Measurements from ENCODE around the gene TAF15. TPM values are rescaled to one million over a fixed set of nuclear protein-coding genes. Genes with fewer than 3 reads are reported as not detected.

The TAF15 gene
- polyA plus RNA-seq, 4 donors, result 188 to 242 (median 234) TPM

GRCh38 chr17:35867574-35867973 is 58.3 kb downstream of the TAF15 start:
- DNase-seq (ENCODE audit: low read depth in 4 of 4, low spot score in 3 of 4), result no peak

GRCh38 chr17:35868737-35869136 is 59.5 kb downstream of the TAF15 start, which contains the start of gene HEATR9:
Gene HEATR9, minus strand, starts transcription at chr17:35868891. Its CDS starts 149 bp downstream, at chr17:35868742.
- DNase-seq (ENCODE audit: low read depth in 4 of 4, low spot score in 3 of 4), result no peak

- DNase-seq (ENCODE audit: low read depth in 4 of 4, low spot score in 3 of 4), result no peak
These were observed 61.9 kb downstream of the TAF15 start for GRCh38 chr17:35870906-35871819.

GRCh38 chr17:35872196-35872980 is 63.1 kb downstream of the TAF15 start:
- no peak for DNase-seq (ENCODE audit: low read depth in 4 of 4, low spot score in 3 of 4)

DNA sequence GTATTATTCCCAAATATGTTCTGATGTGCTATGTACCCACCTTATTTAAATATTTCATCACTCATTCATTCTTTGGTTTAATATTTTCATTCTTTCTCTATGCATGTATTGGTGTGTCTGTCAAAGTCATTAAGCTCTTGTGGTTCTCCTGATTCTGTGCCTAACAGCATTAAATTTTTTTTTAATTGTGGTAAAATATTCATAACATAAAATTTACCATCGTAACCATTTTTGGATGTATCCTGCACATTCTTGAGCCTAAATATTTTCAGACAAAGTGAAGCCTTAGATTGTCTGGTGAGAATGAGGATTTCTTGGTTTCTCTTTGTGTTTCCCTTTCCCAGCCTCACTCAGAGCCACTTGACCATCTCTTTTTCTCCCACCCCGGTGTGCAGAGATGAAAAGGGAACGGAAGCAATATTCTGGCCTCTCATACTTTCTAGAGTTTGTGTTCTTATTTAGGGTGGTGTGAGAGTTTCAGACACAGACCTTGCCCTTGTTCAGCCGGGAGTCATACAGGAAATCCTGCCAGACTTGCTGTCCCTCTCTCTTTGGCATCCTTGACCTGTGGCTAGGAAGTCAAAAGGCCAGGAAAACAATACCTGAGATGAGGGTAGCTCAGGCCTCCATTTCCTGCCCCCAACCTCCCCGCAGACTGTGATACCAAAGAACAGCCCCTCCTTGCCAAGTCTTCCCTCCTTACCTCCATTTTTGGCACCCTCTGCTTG is 66.0 kb downstream of the TAF15 start:
- DNase-seq (ENCODE audit: low read depth in 4 of 4, low spot score in 3 of 4), result no peak

DNA sequence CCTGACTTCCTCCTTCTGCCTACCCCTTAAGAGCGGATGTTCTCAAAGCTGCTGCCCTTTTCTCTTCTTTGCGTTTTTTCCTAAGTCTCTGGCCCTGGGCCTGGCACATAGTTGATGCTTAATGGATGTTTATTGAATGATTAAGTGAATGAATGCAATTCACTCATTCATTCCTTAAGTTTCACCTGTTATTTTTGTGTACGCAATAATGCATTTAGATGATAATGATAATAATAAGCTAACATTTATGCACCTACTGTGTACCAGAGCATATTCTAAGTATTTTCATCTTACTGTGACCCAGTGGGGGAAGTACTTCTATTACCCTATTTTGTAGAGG is 66.5 kb downstream of the TAF15 start:
- no peak for DNase-seq (ENCODE audit: low read depth in 4 of 4, low spot score in 3 of 4)

DNA sequence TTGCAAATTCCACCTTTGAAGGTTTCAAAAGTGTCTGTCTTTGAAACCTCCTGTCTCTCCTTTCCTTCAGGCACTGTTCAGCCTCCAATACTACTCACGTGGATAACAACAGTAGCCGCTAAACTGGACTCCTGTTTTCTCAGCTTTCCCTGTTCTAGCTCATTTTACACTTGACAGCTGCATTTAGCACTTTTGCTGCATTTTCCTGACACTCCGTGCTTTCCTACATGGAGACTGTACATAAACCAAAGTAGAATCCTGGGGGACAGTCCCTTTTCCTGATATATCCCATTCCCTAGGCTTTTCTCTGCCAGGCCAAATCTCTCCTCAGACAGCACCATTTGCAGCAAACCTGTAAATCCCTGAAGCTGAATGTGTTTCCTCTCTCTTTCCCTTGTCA is 67.2 kb downstream of the TAF15 start:
- no peak for DNase-seq (ENCODE audit: low read depth in 4 of 4, low spot score in 3 of 4)

- no peak for DNase-seq (ENCODE audit: low read depth in 4 of 4, low spot score in 3 of 4)
These were observed 68.2 kb downstream of the TAF15 start for GRCh38 chr17:35877345-35878029.

DNA sequence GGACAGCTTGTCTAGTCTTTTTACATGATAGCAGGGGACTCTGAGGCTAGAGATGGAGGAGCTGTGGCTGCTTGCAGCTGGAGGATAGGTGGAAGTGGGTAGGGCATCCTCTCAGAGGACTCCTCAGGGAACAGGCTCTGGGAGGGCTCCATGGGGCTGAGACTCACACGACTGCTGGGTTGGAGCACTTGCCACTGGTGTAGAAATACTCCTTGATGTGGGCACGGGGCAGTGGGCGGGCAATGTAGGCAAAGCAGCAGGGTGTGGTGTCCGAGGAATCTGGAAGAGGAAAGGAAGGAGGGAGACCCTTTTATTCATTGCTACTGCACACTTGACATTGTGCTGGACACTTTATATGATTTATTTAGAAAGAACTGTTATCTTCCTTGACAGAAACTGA is 69.1 kb downstream of the TAF15 start:
- DNase-seq (ENCODE audit: low read depth in 4 of 4, low spot score in 3 of 4), result no peak

GRCh38 chr17:35879773-35880654 is 70.7 kb downstream of the TAF15 start, which contains the start of gene CCL5:
Gene CCL5, minus strand, starts transcription at chr17:35880360.
- DNase-seq (ENCODE audit: low read depth in 4 of 4, low spot score in 3 of 4), result no peak

DNA sequence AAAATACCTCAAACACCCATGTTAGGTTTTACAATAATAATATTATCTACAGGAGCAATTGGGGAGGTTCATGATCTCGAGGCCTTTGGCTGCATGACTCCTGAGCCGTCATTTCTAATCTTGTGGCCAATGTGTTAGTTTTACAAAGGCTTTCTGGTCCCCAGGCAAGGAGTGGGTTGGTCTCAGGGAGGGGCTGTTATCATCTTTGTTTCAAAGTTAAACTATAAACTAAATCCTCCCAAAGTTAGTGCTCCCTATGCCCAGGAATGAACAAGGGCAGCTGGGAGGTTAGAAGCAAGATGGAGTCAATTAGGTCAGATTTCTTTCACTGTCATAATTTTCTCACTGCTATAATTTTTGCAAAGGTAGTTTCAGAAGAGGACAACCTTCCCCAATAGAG is 80.0 kb downstream of the TAF15 start:
- no peak for DNase-seq (ENCODE audit: low read depth in 4 of 4, low spot score in 3 of 4)

DNA sequence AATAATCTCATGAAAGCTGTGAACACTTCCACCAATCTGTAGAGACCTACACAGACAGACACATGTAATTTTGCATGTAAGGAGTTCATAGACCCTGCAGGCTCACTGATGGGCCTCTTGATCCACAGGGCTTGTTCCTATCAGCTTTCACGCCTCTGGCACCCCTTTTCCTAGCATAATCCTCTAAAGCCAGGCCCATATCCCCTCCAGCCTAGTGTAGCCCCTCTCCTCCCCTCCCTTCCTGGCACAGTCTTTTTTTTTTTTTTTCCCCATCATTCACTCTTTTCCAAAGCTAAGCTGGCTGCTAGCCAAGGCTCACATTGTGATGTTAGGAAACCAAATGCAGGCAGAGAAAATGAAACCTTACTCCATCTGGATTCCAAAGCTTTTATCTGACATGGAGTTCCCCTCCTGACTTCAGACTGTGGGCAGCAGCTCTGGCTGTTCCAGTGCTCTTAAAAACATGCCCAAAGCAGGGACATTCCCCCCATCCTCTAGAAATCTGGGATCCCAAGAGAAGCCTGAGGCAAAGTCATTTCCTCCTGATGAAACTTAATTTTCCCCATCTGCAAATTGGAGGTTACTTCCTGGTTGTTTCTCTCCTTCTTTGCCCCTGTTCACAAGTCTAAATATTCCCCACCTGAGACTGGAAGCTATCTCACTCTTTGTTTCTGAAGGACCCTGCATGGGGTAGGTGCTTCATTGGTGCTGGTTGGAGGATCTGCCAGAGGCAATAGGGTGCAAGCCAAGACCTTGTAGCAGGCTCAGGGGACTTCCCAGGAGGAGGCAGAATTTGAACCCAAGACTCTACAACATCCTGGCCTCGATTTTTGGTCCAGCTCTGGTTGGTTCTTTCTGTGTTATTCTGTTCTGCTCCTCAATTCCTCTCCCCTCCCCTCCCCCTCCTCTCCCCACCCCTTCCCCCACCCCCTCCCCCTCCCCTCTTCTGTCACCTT is 80.8 kb downstream of the TAF15 start:
- DNase-seq (ENCODE audit: low read depth in 4 of 4, low spot score in 3 of 4), result peak; percentile 36 to 64 (median 44)

DNA sequence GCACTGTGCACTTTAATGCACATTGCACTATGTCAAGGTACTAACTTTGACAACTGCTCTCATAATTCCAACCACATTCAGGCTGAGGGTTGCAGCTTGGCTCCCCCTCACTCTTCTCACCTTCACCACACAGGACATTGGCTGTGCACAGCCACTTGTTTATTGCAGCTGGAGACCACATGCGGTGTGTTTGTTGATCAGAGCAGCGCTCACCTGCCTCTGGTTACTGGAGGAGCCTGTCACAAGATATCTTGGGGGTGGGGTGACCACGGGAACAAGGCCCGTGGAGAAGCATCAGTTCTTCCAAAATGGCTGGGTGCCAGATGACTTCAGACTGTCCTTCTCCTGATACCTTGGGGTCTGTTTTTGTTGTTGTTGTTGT is 81.5 kb downstream of the TAF15 start:
- no peak for DNase-seq (ENCODE audit: low read depth in 4 of 4, low spot score in 3 of 4)

DNA sequence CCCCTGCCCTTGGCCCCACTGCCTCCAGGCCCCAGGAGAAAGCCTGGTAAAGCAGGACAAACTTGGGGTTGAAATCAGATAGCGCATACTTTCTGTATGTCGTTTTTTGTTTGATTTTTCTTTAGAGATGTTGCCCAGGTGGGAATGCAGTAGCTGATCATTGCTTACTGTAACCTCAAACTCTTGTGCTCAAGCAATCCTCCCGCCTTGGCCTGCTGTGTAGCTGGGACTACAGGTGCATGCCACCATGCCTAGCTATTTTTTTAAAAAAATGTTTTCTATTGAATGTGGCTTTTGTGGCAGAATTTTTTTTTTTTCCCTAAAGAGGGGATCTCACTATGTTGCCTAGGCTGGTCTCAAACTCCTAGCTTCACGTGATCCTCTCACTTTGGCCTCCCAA is 82.0 kb downstream of the TAF15 start:
- no peak for DNase-seq (ENCODE audit: low read depth in 4 of 4, low spot score in 3 of 4)

DNA sequence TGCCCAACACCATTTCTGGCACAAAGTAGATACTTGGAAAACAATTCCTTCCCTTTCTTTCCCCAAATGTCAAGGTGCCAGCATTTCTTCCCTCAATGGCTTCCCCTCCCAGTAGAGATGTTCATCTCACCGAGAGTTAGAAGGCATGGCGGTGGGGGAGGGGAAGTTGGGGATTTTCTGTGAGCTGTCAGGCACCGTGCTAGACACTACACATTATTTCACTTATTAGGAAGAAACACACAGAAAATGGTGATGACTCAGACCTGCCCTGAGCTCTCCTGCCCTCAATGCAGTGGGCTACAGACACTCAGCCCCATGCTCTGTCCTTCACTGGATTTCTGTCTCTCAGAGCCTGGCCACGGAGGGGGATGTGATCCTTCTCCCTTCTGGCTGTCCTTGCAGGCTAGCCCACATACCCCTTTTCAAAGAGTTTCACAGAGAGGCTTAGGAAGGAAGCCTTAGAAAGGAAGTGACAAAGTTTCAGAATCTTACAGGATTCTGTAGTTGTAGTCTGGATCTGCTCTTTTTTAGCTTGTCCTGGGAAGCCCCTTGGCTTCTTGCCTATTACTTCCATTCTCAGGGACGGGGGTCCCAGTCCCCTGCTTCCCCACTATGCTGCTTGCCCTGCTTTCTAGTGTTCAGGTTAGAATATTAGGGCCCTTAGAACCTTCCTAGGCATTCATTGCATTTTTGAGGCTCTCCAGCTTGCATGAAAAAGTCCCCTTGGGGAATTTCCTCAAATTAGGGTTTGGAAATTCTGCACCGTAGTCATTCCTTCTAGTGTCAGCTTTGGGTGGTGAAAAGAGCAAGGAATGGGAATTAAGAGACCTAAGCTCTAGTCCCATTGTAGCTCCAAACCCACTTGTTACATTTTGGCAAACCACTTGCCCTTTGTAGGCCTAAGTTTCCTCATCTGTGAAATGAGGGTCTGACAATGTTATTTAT is 83.1 kb downstream of the TAF15 start:
- DNase-seq (ENCODE audit: low read depth in 4 of 4, low spot score in 3 of 4), result no peak

DNA sequence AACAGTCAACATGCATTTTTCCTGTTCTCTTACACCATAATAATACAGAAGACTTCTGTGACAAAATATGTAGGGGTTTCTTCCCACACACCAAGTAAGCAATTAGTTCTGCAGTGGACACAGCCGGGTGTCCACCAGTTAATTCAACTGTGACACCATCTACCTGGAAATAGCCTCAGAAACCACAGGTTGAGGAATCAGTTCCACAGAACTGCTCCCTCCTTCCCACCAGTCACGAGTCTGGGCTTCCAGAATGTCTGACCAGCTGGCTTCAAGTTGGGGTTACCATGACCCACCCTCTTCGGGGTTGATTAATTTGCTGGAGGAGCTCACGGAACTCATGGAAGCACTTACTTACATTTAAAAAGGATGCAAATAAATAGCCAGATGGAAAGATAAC is 84.5 kb downstream of the TAF15 start:
- no peak for DNase-seq (ENCODE audit: low read depth in 4 of 4, low spot score in 3 of 4)

GRCh38 chr17:35894206-35894605 is 84.9 kb downstream of the TAF15 start:
- DNase-seq (ENCODE audit: low read depth in 4 of 4, low spot score in 3 of 4), result no peak

Data from left renal pelvis (tissue), 4 donors.